SK-N-SH (cell line): ENCODE measurements around the gene CIDEC. TPM values are rescaled to one million over a fixed set of nuclear protein-coding genes. Genes with fewer than 3 reads are reported as not detected.
A peak's percentile ranks its signal among the peaks of the same experiment; 100 is the strongest.

Experiments
- CTCF ChIA-PET: fragments of 300-600, 350-600 bp; formaldehyde crosslinking; extraction: SDS; loops from one replicate; lab custom pipeline; 2021; lab: Yijun Ruan, JAX
- POLR2A ChIA-PET: fragments of 350-600 bp; sonication (Branson Sonifier 250); formaldehyde crosslinking; extraction: SDS; loops from one replicate; lab custom pipeline; 2020; ENCODE audit warnings: antibody characterized with exemption, inconsistent platforms; lab: Yijun Ruan, JAX
- DNase-seq: peaks from one replicate; pipeline ENCODE4 v3.0.0; 2012
- H2AFZ ChIP-seq: fragments of 200-600 bp; sonication (generic); 2 replicates; pipeline ENCODE4 v1.8.1; 2016; ENCODE audit warnings: antibody characterized with exemption, mild to moderate bottlenecking, low read depth
- H3F3A ChIP-seq: fragments of 200-600 bp; sonication (generic); replicated peaks from 2 replicates; pipeline ENCODE3; 2016; ENCODE audit warnings: antibody characterized with exemption, mild to moderate bottlenecking; ENCODE audit not compliant: insufficient read depth
- H3K27ac ChIP-seq, 2 experiments: fragments of 200-500 bp in 1 of 2; fragments of 200-600 bp in 1 of 2; sonication (Bioruptor generic) in 1 of 2; sonication (generic), shearing (Covaris generic) in 1 of 2; 2 replicates each; pipeline versions ENCODE4 v1.5.1 to v1.6.1; 2014 to 2016; ENCODE audit warnings: low read depth in 2 of 2, inconsistent platforms in 1 of 2, low read length in 1 of 2, mild to moderate bottlenecking in 1 of 2, mixed read lengths in 1 of 2
- H3K27me3 ChIP-seq: fragments of 200-600 bp; sonication (generic), shearing (Covaris generic); 2 replicates; pipeline ENCODE4 v1.6.1; 2016; ENCODE audit warnings: mixed run types; ENCODE audit not compliant: insufficient read depth
- H3K36me3 ChIP-seq, 2 experiments: fragments of 200-500 bp in 1 of 2; fragments of 200-600 bp in 1 of 2; sonication (Bioruptor generic) in 1 of 2; sonication (generic) in 1 of 2; replicated peaks in 1 of 2; 2 replicates each; pipeline versions ENCODE3 to v1.5.1; 2014 to 2016; ENCODE audit warnings: low read length in 1 of 2, mild to moderate bottlenecking in 1 of 2; ENCODE audit not compliant: insufficient read depth in 2 of 2, control insufficient read depth in 1 of 2
- H3K4me1 ChIP-seq, 2 experiments: fragments of 200-500 bp in 1 of 2; fragments of 200-600 bp in 1 of 2; sonication (Bioruptor generic) in 1 of 2; sonication (generic), shearing (Covaris generic) in 1 of 2; 2 replicates each; pipeline versions ENCODE4 v1.5.1 to v1.6.1; 2014 to 2016; ENCODE audit warnings: low read depth in 1 of 2, low read length in 1 of 2, mixed run types in 1 of 2; ENCODE audit not compliant: insufficient read depth in 2 of 2, control insufficient read depth in 1 of 2
- H3K4me2 ChIP-seq: fragments of 200-600 bp; sonication (generic), shearing (Covaris generic); 2 replicates; pipeline ENCODE4 v1.6.1; 2017; ENCODE audit warnings: mixed run types
- H3K4me3 ChIP-seq, 2 experiments: fragments of 200-500 bp in 1 of 2; fragments of 200-600 bp in 1 of 2; sonication (Bioruptor generic) in 1 of 2; sonication (generic), shearing (Covaris generic) in 1 of 2; 2 replicates each; pipeline versions ENCODE4 v1.5.1 to v1.8.1; 2014 to 2016; ENCODE audit warnings: low read depth in 2 of 2, inconsistent platforms in 1 of 2, low read length in 1 of 2, mild to moderate bottlenecking in 1 of 2, mixed read lengths in 1 of 2, moderate library complexity in 1 of 2
- H3K79me2 ChIP-seq: fragments of 200-600 bp; sonication (generic); 2 replicates; pipeline ENCODE4 v1.8.1; 2017; ENCODE audit warnings: mild to moderate bottlenecking; ENCODE audit not compliant: insufficient read depth
- H3K9ac ChIP-seq: fragments of 200-600 bp; sonication (generic); 2 replicates; pipeline ENCODE4 v1.6.1; 2017; ENCODE audit warnings: mixed run types
- H3K9me2 ChIP-seq: fragments of 200-600 bp; sonication (generic); 2 replicates; pipeline ENCODE4 v1.6.1; 2017; ENCODE audit warnings: mixed run types
- H3K9me3 ChIP-seq: fragments of 200-600 bp; sonication (generic); 2 replicates; pipeline ENCODE4 v1.6.1; 2017; ENCODE audit warnings: mixed run types, mild to moderate bottlenecking, moderate library complexity
- H4K20me1 ChIP-seq: fragments of 200-600 bp; sonication (generic); 2 replicates; pipeline ENCODE4 v1.6.1; 2017; ENCODE audit warnings: mild to moderate bottlenecking, mixed run types; ENCODE audit not compliant: insufficient read depth
- EZH2phosphoT487 ChIP-seq: fragments of 200-600 bp; sonication (generic); IDR thresholded peaks from 2 replicates; pipeline ENCODE4 v1.6.1; 2017; ENCODE audit warnings: low read depth, mixed run types, mild to moderate bottlenecking, antibody characterized with exemption, moderate library complexity, borderline replicate concordance
- FOXM1 ChIP-seq: IDR thresholded peaks from 2 replicates; pipeline ENCODE4 v1.4.0; 2012; ENCODE audit warnings: low read depth, mild to moderate bottlenecking
- GABPA ChIP-seq: IDR thresholded peaks from 2 replicates; pipeline ENCODE4 v1.4.0; 2012; ENCODE audit warnings: low read depth, mild to moderate bottlenecking
- IRF3 ChIP-seq: fragments of 150-350 bp; IDR thresholded peaks from 2 replicates; pipeline ENCODE4 v1.6.1; 2016; ENCODE audit warnings: mild to moderate bottlenecking, low read depth, low read length
- JUND ChIP-seq: IDR thresholded peaks from 2 replicates; pipeline ENCODE4 v1.4.0; 2012
- MAX ChIP-seq: IDR thresholded peaks from 2 replicates; pipeline ENCODE4 v1.4.0; 2012; ENCODE audit warnings: low read depth
- MEF2A ChIP-seq: IDR thresholded peaks from 2 replicates; pipeline ENCODE4 v1.4.0; 2012; ENCODE audit warnings: low read depth, borderline replicate concordance
- NFIC ChIP-seq: IDR thresholded peaks from 2 replicates; pipeline ENCODE4 v1.4.0; 2012; ENCODE audit warnings: borderline replicate concordance
- NRF1 ChIP-seq: IDR thresholded peaks from 2 replicates; pipeline ENCODE4 v1.6.1; 2012; ENCODE audit warnings: low read depth, mild to moderate bottlenecking, low read length
- PBX3 ChIP-seq: IDR thresholded peaks from 2 replicates; pipeline ENCODE4; 2012
- POLR2AphosphoS5 ChIP-seq: IDR thresholded peaks from 2 replicates; pipeline ENCODE4 v1.6.1; 2012; ENCODE audit warnings: low read depth, low read length
- RAD21 ChIP-seq: IDR thresholded peaks from 2 replicates; pipeline ENCODE4 v1.6.1; 2012; ENCODE audit warnings: mild to moderate bottlenecking, low read length
- REST ChIP-seq: IDR thresholded peaks from 2 replicates; pipeline ENCODE4 v1.6.1; 2012; ENCODE audit warnings: mild to moderate bottlenecking, low read depth, low read length, moderate library complexity
- RFX5 ChIP-seq: IDR thresholded peaks from 2 replicates; pipeline ENCODE4 v1.6.1; 2012; ENCODE audit warnings: mild to moderate bottlenecking, improper control_type of control experiment, low read length
- SIN3A ChIP-seq: IDR thresholded peaks from 2 replicates; pipeline ENCODE4 v1.6.1; 2012; ENCODE audit warnings: low read depth, mild to moderate bottlenecking, low read length, moderate library complexity, borderline replicate concordance
- SMC3 ChIP-seq: IDR thresholded peaks from 2 replicates; pipeline ENCODE4 v1.6.1; 2012; ENCODE audit warnings: low read depth, low read length, improper control_type of control experiment
- TAF1 ChIP-seq: IDR thresholded peaks from 2 replicates; pipeline ENCODE4 v1.6.1; 2012; ENCODE audit warnings: low read depth, mild to moderate bottlenecking, low read length, moderate library complexity, borderline replicate concordance
- TCF12 ChIP-seq: IDR thresholded peaks from 2 replicates; pipeline ENCODE4 v1.4.0; 2012
- USF1 ChIP-seq: IDR thresholded peaks from 2 replicates; pipeline ENCODE4 v1.4.0; 2012; ENCODE audit warnings: low read depth, borderline replicate concordance
- USF2 ChIP-seq: fragments of 150-350 bp; IDR thresholded peaks from 2 replicates; pipeline ENCODE4 v1.6.1; 2017; ENCODE audit warnings: antibody characterized with exemption, low read length, low read depth, borderline replicate concordance
- YY1 ChIP-seq: IDR thresholded peaks from 2 replicates; pipeline ENCODE4 v1.4.0; 2012; ENCODE audit warnings: low read depth, mild to moderate bottlenecking
- WGBS: methylation state at CpG from one replicate; pipeline ENCODE4 v1.1.6; 2017; ENCODE audit warnings: low lambda C conversion rate; 5-methylcytosine and 5-hydroxymethylcytosine counted together
- polyA plus RNA-seq, 3 experiments: library from polyadenylated mRNA; depleted of rRNA; stranded (reverse); fragments of >200 nt; gene quantifications; 2 replicates each; pipeline ENCODE4 v1.2.3, GENCODE V29; 2012

The CIDEC gene
- polyA plus RNA-seq, 1 of the 3 experiments (the other 2 are of a cell fraction) = not detected

DNA sequence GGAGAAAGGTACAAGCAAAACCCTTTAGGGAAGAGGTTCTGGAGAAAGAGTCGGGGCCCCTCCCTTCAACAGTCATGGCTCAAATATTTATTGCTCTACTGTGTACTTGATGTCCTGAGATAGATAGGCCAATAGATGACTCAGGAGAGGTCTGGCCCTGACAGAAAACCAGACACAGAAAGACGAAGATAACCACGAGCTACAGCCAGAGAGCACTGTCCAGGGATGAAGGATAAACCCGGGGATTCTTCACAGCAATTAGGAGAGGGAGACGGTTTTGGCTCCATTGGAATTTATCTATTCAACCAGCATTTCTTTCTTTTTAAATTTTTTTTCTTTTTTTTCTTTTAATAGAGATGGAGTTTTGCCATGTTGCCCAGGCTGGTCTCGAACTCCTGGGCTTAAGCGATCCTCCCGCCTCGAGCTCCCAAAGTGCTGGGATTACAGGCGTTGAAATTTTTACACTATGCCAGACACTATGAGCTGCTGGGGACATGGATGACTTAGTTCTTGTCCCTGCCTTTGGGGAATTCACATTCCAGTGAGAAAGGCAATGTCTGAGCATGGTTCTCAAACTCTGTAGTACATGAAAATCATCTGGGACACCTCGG, 4.6 kb upstream of the CIDEC start (continued):
- TF ChIP-seq POLR2AphosphoS5 (0 out of 2 replicates have a peak, but pooled peaks have one; percentile 22), GABPA (no peak), TCF12 (peak; percentile 66), SMC3 (no peak), REST (no peak), MEF2A (no peak), TAF1 (no peak)

DNA sequence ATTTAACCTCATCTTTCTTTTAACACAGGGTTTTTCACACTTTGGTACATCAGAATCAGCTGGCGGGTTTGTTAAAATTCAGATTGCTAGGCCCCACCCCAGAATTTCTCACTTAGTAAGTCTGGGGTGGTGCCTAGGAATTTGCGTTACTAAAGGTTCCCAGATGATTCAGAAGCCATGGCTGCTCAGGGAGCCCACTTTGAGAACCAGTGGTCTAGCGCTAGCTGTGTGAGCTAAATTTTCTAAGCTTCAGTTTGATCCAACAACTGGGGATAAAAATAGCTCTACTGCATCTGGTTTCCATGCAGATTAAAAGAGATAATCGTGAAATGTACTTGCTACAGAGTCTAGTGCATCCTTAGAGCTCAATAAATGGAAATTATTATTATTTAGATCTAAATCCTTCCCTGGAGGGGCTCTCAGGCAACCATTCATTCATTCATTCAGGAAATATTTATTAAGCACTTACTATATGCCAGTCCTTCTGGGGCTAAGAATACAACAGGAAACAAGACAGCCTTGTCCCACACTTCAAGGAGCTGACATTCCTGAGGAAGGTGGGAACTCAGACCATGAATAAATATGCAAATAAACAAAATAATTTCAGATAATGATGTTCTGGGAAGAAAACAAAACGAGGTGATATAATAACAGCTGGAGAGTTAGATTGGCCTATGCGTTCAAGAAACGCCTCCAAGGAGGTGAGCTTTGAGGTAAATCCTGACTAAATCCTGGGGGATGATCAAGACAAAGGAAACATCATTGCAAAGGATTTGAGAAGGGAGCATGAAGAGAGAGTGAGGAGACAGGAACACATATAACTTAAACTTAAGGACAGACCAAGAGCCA, 3.9 kb upstream of the CIDEC start:
- H3K4me3 ChIP-seq = no peak overlapping the region
- peaks cover 12% of the 10 kb centered on the region for H3F3A ChIP-seq
- H3K79me2 ChIP-seq = no peaks in the 10 kb centered on the region
- H3K9ac ChIP-seq = peak overlapping the region; percentile 18; the same call in 1 of the 2 replicates
- H3K27ac ChIP-seq = peak overlapping the region; percentile 8 to 70; a peak in 3 of 4 replicates
- ChIA-PET POLR2A (no interaction called here), CTCF (interaction anchor here (0.9 kb wide), 1 partner anchor 75 kb away, joined by 3 read pairs; no protein-coding TSS in a partner anchor)
- WGBS = 78% methylated on average over 7 of the region's 7 CpGs
- no peaks in the 10 kb centered on the region for H3K27me3 ChIP-seq
- H3K4me2 ChIP-seq = peak overlapping the region; percentile 12; the same call in 1 of the 2 replicates
- H4K20me1 ChIP-seq = no peaks in the 10 kb centered on the region
- 0 out of 4 replicates have a peak, but pooled peaks cover 0 to 11% of the 10 kb centered on the region in 2 experiments for H3K4me1 ChIP-seq
- H3K36me3 ChIP-seq = no peaks in the 10 kb centered on the region
- no peaks in the 10 kb centered on the region for H3K9me3 ChIP-seq
- H3K9me2 ChIP-seq = no peaks in the 10 kb centered on the region
- H2AFZ ChIP-seq = peak overlapping the region; percentile 57; the same call in 1 of the 2 replicates
- no peak for DNase-seq
- TF ChIP-seq JUND = no peak
- TF ChIP-seq YY1 = no peak
- no peak for TF ChIP-seq USF2
- no peak for TF ChIP-seq GABPA
- no peak for TF ChIP-seq FOXM1
- TF ChIP-seq IRF3 = no peak
- no peak for TF ChIP-seq TAF1
- no peak for TF ChIP-seq PBX3
- no peak for TF ChIP-seq MAX
- TF ChIP-seq RAD21 = no peak
- TF ChIP-seq RFX5 = no peak
- no peak for TF ChIP-seq TCF12
- TF ChIP-seq EZH2phosphoT487 = no peak
- TF ChIP-seq NRF1 = no peak
- TF ChIP-seq USF1 = no peak
- TF ChIP-seq NFIC = no peak
- TF ChIP-seq SIN3A = no peak
